ENCODE results near the gene PRPH2. TPM values are rescaled to one million over a fixed set of nuclear protein-coding genes. Genes with fewer than 3 reads are reported as not detected.

The PRPH2 gene
- total RNA-seq = 3.0 and 3.1 TPM in 2 replicates

GRCh38 chr6:42722497-42722896 lies at the start of gene PRPH2:
TSS of gene PRPH2 (minus strand) at chr6:42722597. CDS start at chr6:42722334, 263 bp downstream.

GRCh38 chr6:42745640-42746462 lies 23.5 kb upstream of the PRPH2 start, which contains the start of gene TBCC:
TSS of gene TBCC (minus strand) at chr6:42746103. CDS start at chr6:42746073, 30 bp downstream.

Other genes starting within 250 kb of the PRPH2 start
- gene UBR2, start 158.6 kb downstream of the PRPH2 start, total RNA-seq = 13.7 and 14.6 TPM in 2 replicates
- gene TBCC, start 23.5 kb upstream of the PRPH2 start, total RNA-seq = 38.2 and 46.8 TPM in 2 replicates
- 4.7 and 6.0 TPM in 2 replicates for gene BICRAL, start 59.5 kb upstream of the PRPH2 start, total RNA-seq
- gene RPL7L1, start 157.0 kb upstream of the PRPH2 start, total RNA-seq = 61.5 and 65.8 TPM in 2 replicates
- gene PTCRA, start 193.5 kb upstream of the PRPH2 start, total RNA-seq = not detected in 2 replicates
- 31.3 and 44.8 TPM in 2 replicates for gene CNPY3, start 206.9 kb upstream of the PRPH2 start, total RNA-seq
- not detected in 2 replicates for gene GNMT, start 238.2 kb upstream of the PRPH2 start, total RNA-seq

Measured in pericardium fibroblast (primary cell).